HFFc6 (cell line): ENCODE data around the gene DCHS1. TPM values are rescaled to one million over a fixed set of nuclear protein-coding genes. Genes with fewer than 3 reads are reported as not detected.

Source experiments
- DNase-seq: peaks from one replicate; pipeline ENCODE4 v3.0.0-alpha.2; 2018
- H3K27ac Mint-ChIP-seq: 2 replicates; pipeline ENCODE4 v1.8.0; 2020; ENCODE audit warnings: mild to moderate bottlenecking, mixed read lengths
- H3K27me3 Mint-ChIP-seq: 2 replicates; pipeline ENCODE4 v1.8.0; 2021; ENCODE audit warnings: mild to moderate bottlenecking, moderate library complexity, mixed read lengths; ENCODE audit not compliant: insufficient read depth
- H3K36me3 Mint-ChIP-seq: 2 replicates; pipeline ENCODE4 v1.8.0; 2021; ENCODE audit warnings: low read depth, mixed read lengths
- H3K4me1 Mint-ChIP-seq: 2 replicates; pipeline ENCODE4 v1.8.0; 2020; ENCODE audit warnings: low read depth, mixed read lengths
- H3K4me3 Mint-ChIP-seq: 2 replicates; pipeline ENCODE4 v1.8.0; 2020; ENCODE audit warnings: mild to moderate bottlenecking, moderate library complexity, mixed read lengths
- H3K9me3 Mint-ChIP-seq: 2 replicates; pipeline ENCODE4 v1.8.0; 2020; ENCODE audit warnings: mild to moderate bottlenecking, mixed read lengths
- total RNA-seq, 6 experiments: library from RNA; stranded (reverse); fragmentation: NEBNext Ultra II Directional; extraction: Animal tissue kit (Norgen Biotek cat#: 25700); gene quantifications; 2 replicates in 1 of 6; 3 replicates in 5 of 6; pipeline ENCODE4 v1.2.3, GENCODE V29; 2021
- TF ChIP-seq, protein P1 (sequence below): fragments of 200-600 bp; sonication (generic); IDR thresholded peaks from 2 replicates; pipeline ENCODE4 v1.5.0; 2021; ENCODE audit warnings: antibody characterized with exemption, mild to moderate bottlenecking

DCHS1 gene
- total RNA-seq, 6 experiments from 2014 or later, result 1.4 to 2.8 (median 2.3) TPM

DNA sequence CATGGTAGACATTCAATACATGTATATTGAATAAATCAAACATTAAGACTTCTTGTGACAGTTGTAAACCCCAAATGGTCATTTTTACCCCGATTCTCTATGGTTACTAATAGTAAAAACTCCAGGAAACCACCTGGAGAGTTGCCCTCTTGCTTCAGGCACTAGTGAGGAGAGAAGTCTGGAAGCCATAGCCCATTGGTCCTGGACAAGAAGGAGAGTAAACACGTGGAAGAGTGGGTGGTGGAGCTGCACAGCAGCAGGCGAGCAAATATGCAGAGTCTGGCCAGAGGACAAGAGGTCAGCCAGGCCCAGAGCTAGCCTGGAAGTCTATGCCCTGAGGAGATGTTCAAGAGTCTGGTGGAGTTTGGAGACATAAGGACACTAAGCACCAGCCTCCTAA lies 17.7 kb downstream of the DCHS1 start:
- no peaks in the 10 kb centered on the region for H3K9me3 Mint-ChIP-seq
- peak; percentile 91 for DNase-seq
- H3K4me1 Mint-ChIP-seq, result no peaks in the 10 kb centered on the region
- H3K4me3 Mint-ChIP-seq, result no peak overlapping the region
- H3K36me3 Mint-ChIP-seq, result no peaks in the 10 kb centered on the region
- TF ChIP-seq, protein P1, sequence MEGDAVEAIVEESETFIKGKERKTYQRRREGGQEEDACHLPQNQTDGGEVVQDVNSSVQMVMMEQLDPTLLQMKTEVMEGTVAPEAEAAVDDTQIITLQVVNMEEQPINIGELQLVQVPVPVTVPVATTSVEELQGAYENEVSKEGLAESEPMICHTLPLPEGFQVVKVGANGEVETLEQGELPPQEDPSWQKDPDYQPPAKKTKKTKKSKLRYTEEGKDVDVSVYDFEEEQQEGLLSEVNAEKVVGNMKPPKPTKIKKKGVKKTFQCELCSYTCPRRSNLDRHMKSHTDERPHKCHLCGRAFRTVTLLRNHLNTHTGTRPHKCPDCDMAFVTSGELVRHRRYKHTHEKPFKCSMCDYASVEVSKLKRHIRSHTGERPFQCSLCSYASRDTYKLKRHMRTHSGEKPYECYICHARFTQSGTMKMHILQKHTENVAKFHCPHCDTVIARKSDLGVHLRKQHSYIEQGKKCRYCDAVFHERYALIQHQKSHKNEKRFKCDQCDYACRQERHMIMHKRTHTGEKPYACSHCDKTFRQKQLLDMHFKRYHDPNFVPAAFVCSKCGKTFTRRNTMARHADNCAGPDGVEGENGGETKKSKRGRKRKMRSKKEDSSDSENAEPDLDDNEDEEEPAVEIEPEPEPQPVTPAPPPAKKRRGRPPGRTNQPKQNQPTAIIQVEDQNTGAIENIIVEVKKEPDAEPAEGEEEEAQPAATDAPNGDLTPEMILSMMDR, result no peak
- H3K27ac Mint-ChIP-seq, result no peak overlapping the region
- no peaks in the 10 kb centered on the region for H3K27me3 Mint-ChIP-seq

DNA sequence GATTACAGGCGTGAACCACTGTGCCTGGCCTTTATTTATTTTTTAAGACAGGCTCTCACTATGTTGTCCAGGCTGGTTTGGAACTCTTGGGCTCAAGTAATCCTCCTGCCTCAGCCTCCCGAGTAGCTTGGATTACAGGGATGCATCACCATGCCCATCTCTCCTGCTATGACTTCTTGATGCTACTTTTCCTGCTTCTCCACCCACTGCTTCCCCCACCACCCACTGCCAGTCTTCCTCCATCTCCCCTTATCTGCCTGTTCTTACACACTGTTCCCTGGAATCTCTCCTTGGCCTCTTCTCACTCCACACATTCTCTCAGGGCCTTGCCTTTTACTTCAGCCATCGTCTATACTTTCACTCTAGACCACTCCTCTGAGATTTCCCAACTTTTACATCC lies 19.1 kb downstream of the DCHS1 start:
- TF ChIP-seq, protein P1, result no peak
- no peaks in the 10 kb centered on the region for H3K4me1 Mint-ChIP-seq
- H3K9me3 Mint-ChIP-seq, result no peaks in the 10 kb centered on the region

DNA sequence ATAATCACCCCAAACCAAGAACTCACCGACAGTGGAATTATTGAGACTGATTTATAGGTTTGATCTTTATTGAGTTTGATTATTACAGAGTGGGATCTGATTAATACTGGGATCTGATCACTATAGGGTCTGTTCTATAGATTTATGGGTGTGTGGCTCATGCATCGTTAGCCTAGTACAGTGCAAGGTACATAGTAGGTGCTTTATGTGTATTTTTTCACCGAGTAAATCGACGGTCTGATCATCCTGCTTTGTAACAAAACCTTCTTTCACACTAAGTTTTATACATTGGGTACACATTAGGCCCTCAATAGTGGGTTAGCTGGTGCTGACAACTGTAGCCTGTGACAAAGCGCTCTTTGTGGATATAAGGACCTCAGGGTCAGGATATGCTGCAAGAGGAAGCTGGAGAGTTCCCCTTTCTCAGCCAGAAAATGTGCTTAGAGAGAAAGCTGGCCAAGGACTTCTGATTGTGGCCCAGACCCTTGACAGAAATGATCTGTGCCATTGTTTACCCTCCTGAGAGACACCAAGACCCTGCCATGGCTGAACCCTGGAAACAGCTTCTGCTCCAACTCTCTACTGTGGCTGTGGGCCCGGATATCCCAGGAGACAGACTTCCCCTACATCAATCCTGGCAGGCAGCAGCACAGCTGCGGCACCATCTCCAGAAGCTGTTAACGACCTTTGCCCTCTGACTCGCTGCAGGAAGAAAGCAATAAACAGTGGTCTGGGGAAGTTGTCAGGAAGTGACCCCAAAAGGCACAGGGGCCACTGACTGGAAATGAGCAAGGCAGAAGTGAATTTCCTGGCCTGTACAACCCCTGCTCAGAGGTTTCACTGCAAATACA lies 20.3 kb downstream of the DCHS1 start:
- Mint-ChIP-seq H3K4me3 (no peak overlapping the region), H3K27me3 (no peaks in the 10 kb centered on the region), H3K9me3 (no peaks in the 10 kb centered on the region), H3K36me3 (no peaks in the 10 kb centered on the region), H3K27ac (no peak overlapping the region), H3K4me1 (no peaks in the 10 kb centered on the region)
- DNase-seq, result no peak
- TF ChIP-seq, protein P1, result no peak

More for the DNA sequence above, 19.1 kb downstream of the DCHS1 start:
- Mint-ChIP-seq H3K4me3 (no peak overlapping the region), H3K36me3 (no peaks in the 10 kb centered on the region), H3K27ac (no peak overlapping the region), H3K27me3 (no peaks in the 10 kb centered on the region)
- DNase-seq, result no peak

DNA sequence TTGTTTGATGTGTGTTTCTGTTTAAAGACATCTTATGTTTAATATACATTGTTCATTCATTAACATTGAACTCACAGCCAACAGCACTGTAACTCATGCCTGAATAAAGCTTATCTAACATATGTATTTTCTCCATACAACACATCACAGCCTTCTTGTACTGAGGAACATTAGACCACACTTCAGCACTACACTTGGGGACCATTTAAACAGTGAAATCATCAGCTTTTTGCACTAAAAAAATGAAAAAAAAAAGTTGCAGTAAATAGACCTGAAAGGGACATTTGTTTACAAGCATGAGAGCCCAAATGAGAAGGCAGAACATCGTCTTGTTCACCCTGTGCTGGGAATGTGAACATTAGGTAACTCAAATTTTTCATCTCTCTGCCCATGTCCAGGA lies 21.1 kb downstream of the DCHS1 start:
- no peaks in the 10 kb centered on the region for H3K36me3 Mint-ChIP-seq
- TF ChIP-seq, protein P1, result no peak
- H3K27me3 Mint-ChIP-seq, result no peaks in the 10 kb centered on the region
- no peaks in the 10 kb centered on the region for H3K9me3 Mint-ChIP-seq
- no peak overlapping the region for H3K4me3 Mint-ChIP-seq
- H3K4me1 Mint-ChIP-seq, result no peaks in the 10 kb centered on the region
- H3K27ac Mint-ChIP-seq, result peak overlapping the region; percentile 8; the same call in 1 of the 2 replicates
- DNase-seq, result no peak

DNA sequence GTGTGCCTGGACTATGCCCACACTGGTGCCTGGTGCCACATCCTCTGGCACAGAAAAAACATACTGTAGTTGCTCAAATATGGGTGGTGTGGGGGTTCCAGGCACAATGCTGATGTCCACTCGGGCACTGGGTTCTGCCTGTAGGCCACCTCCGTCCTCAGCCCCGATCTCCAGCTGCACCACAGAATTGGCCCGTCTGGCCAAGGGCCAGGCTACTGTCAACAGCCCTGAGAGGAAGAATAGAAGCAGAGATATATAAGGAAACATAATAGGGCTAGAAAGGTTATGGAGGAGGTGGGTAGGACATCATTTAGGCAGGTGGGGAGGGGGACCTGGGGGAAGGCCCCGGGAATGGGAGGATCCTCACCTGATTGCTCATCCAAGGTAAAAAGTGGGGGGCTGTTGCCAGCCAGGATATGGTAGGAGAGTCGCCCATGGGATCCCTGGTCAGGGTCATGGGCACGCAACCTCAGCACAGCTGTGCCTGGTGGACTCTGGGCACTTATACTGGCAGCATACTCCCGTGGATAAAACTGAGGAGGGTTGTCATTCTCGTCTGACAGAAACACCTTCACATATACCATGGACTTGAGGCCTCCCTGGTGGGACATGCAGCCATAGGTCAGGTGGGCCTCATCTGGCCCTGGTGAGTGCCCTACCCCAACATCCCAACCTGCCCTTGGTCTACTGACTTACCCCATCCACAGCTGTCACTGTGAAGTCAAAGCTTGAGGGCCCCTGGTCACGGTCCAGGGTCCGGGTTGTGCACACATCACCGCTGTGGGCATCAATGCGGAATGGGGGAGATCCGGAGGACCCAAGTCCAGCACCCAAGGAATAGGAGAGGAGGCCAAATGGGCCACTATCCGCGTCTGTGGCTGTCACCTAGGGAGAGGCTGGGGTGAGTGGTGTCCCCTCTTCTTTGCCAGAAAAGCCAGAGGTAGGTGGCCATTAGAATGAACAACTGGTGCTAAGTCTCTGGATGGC lies 21.9 kb downstream of the DCHS1 start:
- no peaks in the 10 kb centered on the region for H3K36me3 Mint-ChIP-seq
- no peak for DNase-seq
- H3K27me3 Mint-ChIP-seq, result no peaks in the 10 kb centered on the region
- no peak overlapping the region for H3K27ac Mint-ChIP-seq
- no peaks in the 10 kb centered on the region for H3K9me3 Mint-ChIP-seq
- TF ChIP-seq, protein P1, result no peak
- no peaks in the 10 kb centered on the region for H3K4me1 Mint-ChIP-seq
- H3K4me3 Mint-ChIP-seq, result no peak overlapping the region
